Right atrium auricular region (tissue), 2 donors: ENCODE data around the gene KRTAP29-1. TPM values are rescaled to one million over a fixed set of nuclear protein-coding genes. Genes with fewer than 3 reads are reported as not detected.
"Not testable (repeated sequence)": the region's sequence is repeated elsewhere in the genome, so short reads cannot be mapped to it uniquely, and the experiment has no call there.

Experiments used
- DNase-seq: peaks from one replicate; pipeline ENCODE4 v3.0.0-alpha.2; 2019; ENCODE audit warnings: low spot score
- H3K27ac ChIP-seq, 2 donors: fragments of 200-600 bp; sonication (generic); 1 replicate in 1 of 2; 2 replicates in 1 of 2; pipeline ENCODE4 v1.5.1; 2016 to 2019
- H3K27me3 ChIP-seq, 2 donors: fragments of 200-600 bp; sonication (generic); one replicate each; pipeline versions ENCODE4 v1.5.1 to v1.6.0; 2017 to 2019
- H3K36me3 ChIP-seq: fragments of 200-600 bp; sonication (generic); one replicate; pipeline ENCODE4 v1.5.1; 2016
- H3K4me1 ChIP-seq, 2 donors: fragments of 200-600 bp; sonication (generic); one replicate each; pipeline versions ENCODE4 v1.5.1 to v1.6.0; 2017 to 2019
- H3K4me3 ChIP-seq, 2 donors: fragments of 200-600 bp; sonication (generic); 1 replicate in 1 of 2; 2 replicates in 1 of 2; pipeline ENCODE4 v1.5.1; 2017 to 2019; ENCODE audit warnings: mild to moderate bottlenecking in 1 of 2, moderate library complexity in 1 of 2
- H3K9me3 ChIP-seq, 2 donors: fragments of 200-600 bp; sonication (generic); one replicate each; pipeline ENCODE4 v1.5.1; 2019
- CTCF ChIP-seq, 2 donors: fragments of 200-600 bp; sonication (generic); IDR thresholded peaks; one replicate each; pipeline ENCODE4 v1.5.1; 2019; ENCODE audit warnings: antibody characterized with exemption in 2 of 2
- total RNA-seq, 2 donors: library from RNA; depleted of rRNA; stranded (reverse); fragments of >200 nt; gene quantifications; one replicate each; pipeline ENCODE4 v1.1.0, GENCODE V29; 2016

Gene KRTAP29-1
- not detected for total RNA-seq

- Histone ChIP-seq H3K36me3 (no peaks in the 10 kb centered on the region), H3K4me3 (no peak within 1 kb of the TSS), H3K4me1 (no peaks in the 10 kb centered on the region), H3K27ac (no peak within 1 kb of the TSS), H3K27me3 (no peaks in the 10 kb centered on the region), H3K9me3 (no peaks in the 10 kb centered on the region)
- TF ChIP-seq CTCF (IDR thresholded peaks at IDR 0.05): no peak
- DNase-seq: no peak
Measured at GRCh38 chr17:41301916-41302901, at the start of gene KRTAP29-1. KRTAP29-1 (minus strand) TSS chr17:41302851; CDS start chr17:41302851, 0 bp downstream.

- Histone ChIP-seq H3K36me3 (no peaks in the 10 kb centered on the region), H3K27ac (no peak overlapping the region), H3K27me3 (no peaks in the 10 kb centered on the region), H3K4me3 (no peak overlapping the region), H3K4me1 (no peaks in the 10 kb centered on the region), H3K9me3 (peaks cover 0 to 2% of the 10 kb centered on the region in 2 donors)
- no peak for DNase-seq
- TF ChIP-seq CTCF (IDR thresholded peaks at IDR 0.05): no peak
Measured at GRCh38 chr17:41351177-41351576, 48.5 kb upstream of the KRTAP29-1 start.

- not testable (repeated sequence) for H3K27me3 ChIP-seq, H3K9me3 ChIP-seq, H3K4me1 ChIP-seq, H3K27ac ChIP-seq, H3K4me3 ChIP-seq, DNase-seq, H3K36me3 ChIP-seq
Measured at GRCh38 chr17:41350381-41350878, 47.8 kb upstream of the KRTAP29-1 start, which contains the start of gene KRT33A. KRT33A (minus strand) TSS chr17:41350828; CDS start chr17:41350767, 61 bp downstream.

- no peaks in the 10 kb centered on the region for H3K36me3 ChIP-seq
- no peaks in the 10 kb centered on the region for H3K4me1 ChIP-seq
- H3K27ac ChIP-seq: no peak overlapping the region
- H3K27me3 ChIP-seq: no peaks in the 10 kb centered on the region
- no peaks in the 10 kb centered on the region for H3K9me3 ChIP-seq
- no peak for TF ChIP-seq CTCF (IDR thresholded peaks at IDR 0.05)
- DNase-seq: no peak
- H3K4me3 ChIP-seq: no peak overlapping the region
Measured at GRCh38 chr17:41347869-41348760, 45.5 kb upstream of the KRTAP29-1 start.

GRCh38 chr17:41346421-41346820 is 43.8 kb upstream of the KRTAP29-1 start:
- DNase-seq, H3K27me3 ChIP-seq, H3K9me3 ChIP-seq, H3K4me1 ChIP-seq, H3K4me3 ChIP-seq, H3K36me3 ChIP-seq, H3K27ac ChIP-seq: not testable (repeated sequence)

- no peak overlapping the region for H3K4me3 ChIP-seq
- H3K4me1 ChIP-seq: no peaks in the 10 kb centered on the region
- H3K27ac ChIP-seq: no peak overlapping the region
- H3K36me3 ChIP-seq: no peaks in the 10 kb centered on the region
- TF ChIP-seq CTCF (IDR thresholded peaks at IDR 0.05): no peak
- H3K9me3 ChIP-seq: no peaks in the 10 kb centered on the region
- DNase-seq: no peak
- no peaks in the 10 kb centered on the region for H3K27me3 ChIP-seq
Measured at GRCh38 chr17:41345992-41346391, 43.3 kb upstream of the KRTAP29-1 start.
